Measurements from ENCODE around the gene MAP1B. TPM values are rescaled to one million over a fixed set of nuclear protein-coding genes. Genes with fewer than 3 reads are reported as not detected.

The MAP1B gene
- total RNA-seq, 1 experiment from 2014 or later: 135 TPM

GRCh38 chr5:72108202-72109061 is 1.2 kb downstream of the MAP1B start:
- H3K4me3 ChIP-seq (ENCODE audit: low read depth, low read length, poor library complexity, severe bottlenecking): peak overlapping the region; percentile 87
- H3K36me3 ChIP-seq (ENCODE audit: insufficient read depth, low read length, poor library complexity, severe bottlenecking): no peaks in the 10 kb centered on the region
- intact Hi-C loops (cut with micrococcal nuclease; ENCODE audit: unreplicated experiment): loop anchor here (10.0 kb wide), 1 partner anchor 324 kb away; no protein-coding TSS in a partner anchor
- H3K9me3 ChIP-seq (ENCODE audit: low read depth, low read length, poor library complexity, severe bottlenecking): no peaks in the 10 kb centered on the region
- no peak for TF ChIP-seq CTCF (conservative IDR thresholded peaks at IDR 0.05; ENCODE audit: low read depth, low read length)
- TF ChIP-seq EZH2 (IDR thresholded peaks at IDR 0.05; ENCODE audit: borderline replicate concordance, low read depth, low read length, poor library complexity, severe bottlenecking): no peak
- no TSS peak for BruUV-seq (replicated peaks)
- peak; percentile 85 for DNase-seq (ENCODE audit: low spot score)
- H3K27me3 ChIP-seq (replicated peaks; ENCODE audit: insufficient read depth, low read depth, low read length, poor library complexity): no peaks in the 10 kb centered on the region
- H3K27ac ChIP-seq (ENCODE audit: low read depth, low read length, poor library complexity, severe bottlenecking): peak overlapping the region; percentile 80
- ChIA-PET CTCF (no interaction called here), POLR2A (ENCODE audit: low non-redundant PET) (no interaction called here)
- peaks cover 43% of the 10 kb centered on the region for H3K4me1 ChIP-seq (ENCODE audit: insufficient read depth, low read length, poor library complexity, severe bottlenecking)

- CTCF ChIA-PET: no interaction called here
Measured at GRCh38 chr5:72109062-72109411, 1.8 kb downstream of the MAP1B start.

GRCh38 chr5:72109625-72110024 is 2.4 kb downstream of the MAP1B start:
- H3K27me3 ChIP-seq (replicated peaks; ENCODE audit: insufficient read depth, low read depth, low read length, poor library complexity): no peaks in the 10 kb centered on the region
- POLR2A ChIA-PET (ENCODE audit: low non-redundant PET): no interaction called here
- H3K27ac ChIP-seq (ENCODE audit: low read depth, low read length, poor library complexity, severe bottlenecking): no peak overlapping the region
- peaks cover 50% of the 10 kb centered on the region for H3K4me1 ChIP-seq (ENCODE audit: insufficient read depth, low read length, poor library complexity, severe bottlenecking)
- intact Hi-C loops (cut with micrococcal nuclease; ENCODE audit: unreplicated experiment): loop anchor here (10.0 kb wide), 1 partner anchor 325 kb away; no protein-coding TSS in a partner anchor
- no peak for TF ChIP-seq CTCF (conservative IDR thresholded peaks at IDR 0.05; ENCODE audit: low read depth, low read length)
- no peak for TF ChIP-seq EZH2 (IDR thresholded peaks at IDR 0.05; ENCODE audit: borderline replicate concordance, low read depth, low read length, poor library complexity, severe bottlenecking)
- no TSS peak for BruUV-seq (replicated peaks)
- H3K36me3 ChIP-seq (ENCODE audit: insufficient read depth, low read length, poor library complexity, severe bottlenecking): no peaks in the 10 kb centered on the region
- no peak for DNase-seq (ENCODE audit: low spot score)
- H3K9me3 ChIP-seq (ENCODE audit: low read depth, low read length, poor library complexity, severe bottlenecking): no peaks in the 10 kb centered on the region
- H3K4me3 ChIP-seq (ENCODE audit: low read depth, low read length, poor library complexity, severe bottlenecking): peak overlapping the region; percentile 87
- CTCF ChIA-PET: no interaction called here

More at GRCh38 chr5:72109062-72109411, 1.8 kb downstream of the MAP1B start:
- no peak for DNase-seq (ENCODE audit: low spot score)
- peak overlapping the region; percentile 87 for H3K4me3 ChIP-seq (ENCODE audit: low read depth, low read length, poor library complexity, severe bottlenecking)
- TF ChIP-seq EZH2 (IDR thresholded peaks at IDR 0.05; ENCODE audit: borderline replicate concordance, low read depth, low read length, poor library complexity, severe bottlenecking): no peak
- TF ChIP-seq CTCF (conservative IDR thresholded peaks at IDR 0.05; ENCODE audit: low read depth, low read length): no peak
- no peaks in the 10 kb centered on the region for H3K27me3 ChIP-seq (replicated peaks; ENCODE audit: insufficient read depth, low read depth, low read length, poor library complexity)
- H3K4me1 ChIP-seq (ENCODE audit: insufficient read depth, low read length, poor library complexity, severe bottlenecking): peaks cover 49% of the 10 kb centered on the region
- no peaks in the 10 kb centered on the region for H3K9me3 ChIP-seq (ENCODE audit: low read depth, low read length, poor library complexity, severe bottlenecking)
- H3K27ac ChIP-seq (ENCODE audit: low read depth, low read length, poor library complexity, severe bottlenecking): peak overlapping the region; percentile 80
- intact Hi-C loops (cut with micrococcal nuclease; ENCODE audit: unreplicated experiment): loop anchor here (10.0 kb wide), 1 partner anchor 324 kb away; no protein-coding TSS in a partner anchor
- H3K36me3 ChIP-seq (ENCODE audit: insufficient read depth, low read length, poor library complexity, severe bottlenecking): no peaks in the 10 kb centered on the region
- POLR2A ChIA-PET (ENCODE audit: low non-redundant PET): no interaction called here
- BruUV-seq (replicated peaks): TSS peak; percentile 26
